ENCODE data around the gene MXI1.
"Not testable (repeated sequence)": the region's sequence is repeated elsewhere in the genome, so short reads cannot be mapped to it uniquely, and the experiment has no call there.

MXI1 gene

GRCh38 chr10:110247833-110248232 is 40.4 kb downstream of the MXI1 start:
- 93% methylated on average over 3 of the region's 5 CpGs for WGBS
- peaks cover 20% of the 10 kb centered on the region for H3K4me1 ChIP-seq (ENCODE audit: insufficient read depth, low read length)
- H3K9me3 ChIP-seq (ENCODE audit: insufficient read depth, low read depth, low read length); H3K36me3 ChIP-seq (ENCODE audit: insufficient read depth, low read length); H3K4me3 ChIP-seq (ENCODE audit: low read length); H3K9ac ChIP-seq (ENCODE audit: low read depth, low read length); H3K27ac ChIP-seq (ENCODE audit: low read depth, low read length); H3K27me3 ChIP-seq (ENCODE audit: insufficient read depth, low read length): not testable (repeated sequence)

- peaks cover 11% of the 10 kb centered on the region for H3K4me1 ChIP-seq (ENCODE audit: insufficient read depth, low read length)
- not testable (repeated sequence) for H3K27me3 ChIP-seq (ENCODE audit: insufficient read depth, low read length); H3K9ac ChIP-seq (ENCODE audit: low read depth, low read length); H3K4me3 ChIP-seq (ENCODE audit: low read length); H3K9me3 ChIP-seq (ENCODE audit: insufficient read depth, low read depth, low read length); H3K36me3 ChIP-seq (ENCODE audit: insufficient read depth, low read length); H3K27ac ChIP-seq (ENCODE audit: low read depth, low read length)
- WGBS = 100% methylated on average over 1 of the region's 1 CpG
Measured at GRCh38 chr10:110249489-110249888, 42.1 kb downstream of the MXI1 start.

- not testable (repeated sequence) for H3K36me3 ChIP-seq (ENCODE audit: insufficient read depth, low read length); H3K4me3 ChIP-seq (ENCODE audit: low read length); H3K27me3 ChIP-seq (ENCODE audit: insufficient read depth, low read length); H3K9me3 ChIP-seq (ENCODE audit: insufficient read depth, low read depth, low read length); H3K27ac ChIP-seq (ENCODE audit: low read depth, low read length); H3K4me1 ChIP-seq (ENCODE audit: insufficient read depth, low read length); H3K9ac ChIP-seq (ENCODE audit: low read depth, low read length)
- 89% methylated on average over 1 of the region's 1 CpG for WGBS
Measured at GRCh38 chr10:110251392-110251791, 44.0 kb downstream of the MXI1 start.

DNA sequence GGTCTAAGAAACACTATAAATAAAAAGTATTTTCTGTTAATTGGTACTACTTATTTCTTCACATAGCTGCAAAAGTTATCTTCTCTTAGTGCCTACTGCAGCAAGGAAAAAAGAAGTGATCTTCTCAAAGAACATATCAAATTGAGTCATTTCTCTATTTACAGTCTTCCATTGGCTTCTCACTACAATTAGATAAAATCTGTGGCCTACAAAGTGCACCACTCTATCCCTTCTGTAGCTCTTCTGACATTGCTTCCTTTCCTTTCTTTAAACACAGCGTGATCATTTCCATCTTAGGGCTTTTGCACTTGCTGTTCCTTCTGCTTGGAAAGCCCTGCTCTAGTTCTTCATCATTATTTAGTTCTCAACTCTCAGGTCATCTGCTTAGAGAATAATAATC is 44.7 kb downstream of the MXI1 start:
- H3K9ac ChIP-seq (ENCODE audit: low read depth, low read length) = no peak overlapping the region
- no peak overlapping the region for H3K27ac ChIP-seq (ENCODE audit: low read depth, low read length)
- no peaks in the 10 kb centered on the region for H3K4me1 ChIP-seq (ENCODE audit: insufficient read depth, low read length)
- H3K4me3 ChIP-seq (ENCODE audit: low read length) = no peak overlapping the region
- no peaks in the 10 kb centered on the region for H3K9me3 ChIP-seq (ENCODE audit: insufficient read depth, low read depth, low read length)
- H3K27me3 ChIP-seq (ENCODE audit: insufficient read depth, low read length) = no peaks in the 10 kb centered on the region
- H3K36me3 ChIP-seq (ENCODE audit: insufficient read depth, low read length) = no peaks in the 10 kb centered on the region
- WGBS = 86% methylated on average over 1 of the region's 1 CpG

DNA sequence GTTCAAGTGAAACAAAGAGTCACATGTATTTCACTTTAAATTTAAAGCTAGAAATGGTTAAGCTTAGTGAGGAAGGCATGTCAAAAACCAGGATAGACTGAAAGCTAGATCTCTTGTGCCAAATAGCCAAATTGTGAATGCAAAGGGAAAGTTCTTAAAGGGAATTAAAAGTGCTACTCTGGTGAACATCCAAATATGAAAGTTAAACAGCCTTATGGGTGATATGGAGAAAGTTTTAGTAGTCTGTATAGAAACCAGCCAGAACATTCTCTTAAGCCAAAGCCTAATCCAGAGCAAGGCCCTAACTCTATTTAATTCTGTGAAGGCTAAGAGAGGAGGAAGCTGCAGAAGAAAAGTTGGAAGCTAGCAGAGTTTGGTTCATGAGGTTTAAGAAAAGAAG is 47.1 kb downstream of the MXI1 start:
- Histone ChIP-seq H3K4me3 (ENCODE audit: low read length) (no peak overlapping the region), H3K4me1 (ENCODE audit: insufficient read depth, low read length) (no peaks in the 10 kb centered on the region), H3K9ac (ENCODE audit: low read depth, low read length) (no peak overlapping the region), H3K27ac (ENCODE audit: low read depth, low read length) (no peak overlapping the region), H3K9me3 (ENCODE audit: insufficient read depth, low read depth, low read length) (no peaks in the 10 kb centered on the region), H3K36me3 (ENCODE audit: insufficient read depth, low read length) (no peaks in the 10 kb centered on the region), H3K27me3 (ENCODE audit: insufficient read depth, low read length) (no peaks in the 10 kb centered on the region)

- Histone ChIP-seq H3K27ac (ENCODE audit: low read depth, low read length) (no peak overlapping the region), H3K9ac (ENCODE audit: low read depth, low read length) (no peak overlapping the region), H3K36me3 (ENCODE audit: insufficient read depth, low read length) (no peaks in the 10 kb centered on the region), H3K9me3 (ENCODE audit: insufficient read depth, low read depth, low read length) (no peaks in the 10 kb centered on the region), H3K27me3 (ENCODE audit: insufficient read depth, low read length) (no peaks in the 10 kb centered on the region), H3K4me1 (ENCODE audit: insufficient read depth, low read length) (no peaks in the 10 kb centered on the region), H3K4me3 (ENCODE audit: low read length) (no peak overlapping the region)
- WGBS = 82% methylated on average over 1 of the region's 1 CpG
Measured at GRCh38 chr10:110258542-110258941, 51.1 kb downstream of the MXI1 start.

- Histone ChIP-seq H3K27ac (ENCODE audit: low read depth, low read length) (no peak overlapping the region), H3K9ac (ENCODE audit: low read depth, low read length) (no peak overlapping the region), H3K9me3 (ENCODE audit: insufficient read depth, low read depth, low read length) (no peaks in the 10 kb centered on the region), H3K4me3 (ENCODE audit: low read length) (no peak overlapping the region), H3K27me3 (ENCODE audit: insufficient read depth, low read length) (no peaks in the 10 kb centered on the region), H3K36me3 (ENCODE audit: insufficient read depth, low read length) (no peaks in the 10 kb centered on the region), H3K4me1 (ENCODE audit: insufficient read depth, low read length) (no peaks in the 10 kb centered on the region)
Measured at GRCh38 chr10:110259317-110259716, 51.9 kb downstream of the MXI1 start.

- no peaks in the 10 kb centered on the region for H3K4me1 ChIP-seq (ENCODE audit: insufficient read depth, low read length)
- 100% methylated on average over 1 of the region's 1 CpG for WGBS
- no peaks in the 10 kb centered on the region for H3K9me3 ChIP-seq (ENCODE audit: insufficient read depth, low read depth, low read length)
Measured at GRCh38 chr10:110260746-110261477, 53.5 kb downstream of the MXI1 start.

DNA sequence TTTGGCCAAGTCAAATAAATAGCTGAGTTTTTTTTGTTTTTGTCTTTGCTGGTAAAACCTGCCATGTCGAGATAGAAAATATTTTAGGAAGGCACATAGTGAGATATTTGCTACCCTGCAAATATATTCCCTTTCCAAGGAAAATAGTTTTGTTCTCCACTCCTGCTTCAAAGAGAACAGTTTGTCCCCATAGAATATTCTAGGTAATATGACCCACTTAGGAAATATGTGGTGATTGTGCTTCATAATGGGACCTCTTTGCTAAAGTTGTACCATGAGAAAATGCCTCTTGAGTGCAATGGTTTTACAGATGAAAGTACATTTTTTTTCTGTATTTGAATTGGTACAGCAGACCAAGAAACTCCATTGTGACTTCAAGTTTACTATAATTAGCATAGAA is 55.8 kb downstream of the MXI1 start:
- H3K27me3 ChIP-seq (ENCODE audit: insufficient read depth, low read length) = no peaks in the 10 kb centered on the region
- H3K9ac ChIP-seq (ENCODE audit: low read depth, low read length) = no peak overlapping the region
- no peaks in the 10 kb centered on the region for H3K4me1 ChIP-seq (ENCODE audit: insufficient read depth, low read length)
- no peak overlapping the region for H3K4me3 ChIP-seq (ENCODE audit: low read length)
- H3K27ac ChIP-seq (ENCODE audit: low read depth, low read length) = no peak overlapping the region
- no peaks in the 10 kb centered on the region for H3K9me3 ChIP-seq (ENCODE audit: insufficient read depth, low read depth, low read length)
- 82% methylated on average over 1 of the region's 1 CpG for WGBS
- no peaks in the 10 kb centered on the region for H3K36me3 ChIP-seq (ENCODE audit: insufficient read depth, low read length)

More at GRCh38 chr10:110260746-110261477, 53.5 kb downstream of the MXI1 start:
- no peak overlapping the region for H3K9ac ChIP-seq (ENCODE audit: low read depth, low read length)
- H3K36me3 ChIP-seq (ENCODE audit: insufficient read depth, low read length) = no peaks in the 10 kb centered on the region
- H3K27ac ChIP-seq (ENCODE audit: low read depth, low read length) = no peak overlapping the region
- H3K4me3 ChIP-seq (ENCODE audit: low read length) = no peak overlapping the region
- no peaks in the 10 kb centered on the region for H3K27me3 ChIP-seq (ENCODE audit: insufficient read depth, low read length)

DNA sequence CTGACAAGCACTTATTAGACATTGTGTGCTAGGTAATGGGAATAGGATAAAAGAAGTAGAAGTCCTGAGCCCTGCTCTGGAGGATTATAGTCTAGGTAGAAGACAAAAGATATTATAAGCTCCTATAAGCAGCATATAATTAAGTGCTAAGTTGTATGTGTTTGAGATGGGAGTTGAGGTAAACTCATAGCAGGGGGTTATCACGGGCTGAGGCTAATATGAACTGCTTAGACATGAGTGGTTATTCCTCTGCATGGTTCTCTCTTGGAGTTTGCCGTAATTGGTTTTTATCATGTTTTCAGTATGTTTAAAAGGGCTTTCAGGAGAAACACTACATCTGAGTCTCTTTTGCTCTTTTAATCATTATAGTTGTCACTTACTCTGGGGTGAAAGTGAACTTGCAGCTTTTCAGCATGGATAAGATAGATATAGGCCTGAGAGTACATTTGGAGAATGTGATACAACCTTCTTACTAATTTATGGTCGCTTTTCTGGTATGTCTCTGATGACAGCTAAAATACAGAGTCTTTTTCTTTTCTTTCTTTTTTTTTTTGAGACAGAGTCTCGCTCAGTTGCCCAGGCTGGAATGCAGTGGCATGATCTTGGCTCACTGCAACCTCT is 58.3 kb downstream of the MXI1 start:
- Histone ChIP-seq H3K9me3 (ENCODE audit: insufficient read depth, low read depth, low read length) (no peaks in the 10 kb centered on the region), H3K4me3 (ENCODE audit: low read length) (no peak overlapping the region), H3K4me1 (ENCODE audit: insufficient read depth, low read length) (no peaks in the 10 kb centered on the region), H3K9ac (ENCODE audit: low read depth, low read length) (no peak overlapping the region), H3K36me3 (ENCODE audit: insufficient read depth, low read length) (no peaks in the 10 kb centered on the region), H3K27ac (ENCODE audit: low read depth, low read length) (no peak overlapping the region), H3K27me3 (ENCODE audit: insufficient read depth, low read length) (no peaks in the 10 kb centered on the region)
- WGBS = 92% methylated on average over 4 of the region's 4 CpGs

- Histone ChIP-seq H3K27me3 (ENCODE audit: insufficient read depth, low read length) (no peaks in the 10 kb centered on the region), H3K27ac (ENCODE audit: low read depth, low read length) (no peak overlapping the region), H3K4me3 (ENCODE audit: low read length) (no peak overlapping the region), H3K4me1 (ENCODE audit: insufficient read depth, low read length) (no peaks in the 10 kb centered on the region), H3K9ac (ENCODE audit: low read depth, low read length) (no peak overlapping the region), H3K9me3 (ENCODE audit: insufficient read depth, low read depth, low read length) (no peaks in the 10 kb centered on the region), H3K36me3 (ENCODE audit: insufficient read depth, low read length) (no peaks in the 10 kb centered on the region)
- WGBS = 100% methylated on average over 1 of the region's 1 CpG
Measured at GRCh38 chr10:110267276-110267675, 59.9 kb downstream of the MXI1 start.

DNA sequence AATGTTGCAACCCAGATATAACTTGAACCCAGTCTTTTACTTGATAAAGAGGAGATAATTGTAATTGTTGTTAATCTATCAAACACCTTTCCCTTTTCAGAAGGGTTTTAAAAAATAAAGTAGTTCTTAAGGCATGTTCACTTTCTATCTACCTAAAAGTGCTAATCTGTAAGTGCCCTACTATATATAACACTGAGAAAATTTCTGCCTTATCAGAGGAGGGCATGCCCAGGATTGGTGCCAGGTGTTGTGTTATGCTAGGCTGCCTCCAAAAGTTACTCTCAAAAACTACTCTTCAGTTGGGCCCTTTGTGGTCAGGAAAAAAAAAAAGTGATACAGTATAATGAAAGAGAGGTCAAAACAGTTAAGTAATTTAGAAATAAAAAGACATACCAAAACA is 61.0 kb downstream of the MXI1 start:
- no peak overlapping the region for H3K4me3 ChIP-seq (ENCODE audit: low read length)
- no peaks in the 10 kb centered on the region for H3K4me1 ChIP-seq (ENCODE audit: insufficient read depth, low read length)
- H3K9me3 ChIP-seq (ENCODE audit: insufficient read depth, low read depth, low read length) = no peaks in the 10 kb centered on the region
- H3K27ac ChIP-seq (ENCODE audit: low read depth, low read length) = no peak overlapping the region
- H3K9ac ChIP-seq (ENCODE audit: low read depth, low read length) = no peak overlapping the region
- no peaks in the 10 kb centered on the region for H3K36me3 ChIP-seq (ENCODE audit: insufficient read depth, low read length)
- H3K27me3 ChIP-seq (ENCODE audit: insufficient read depth, low read length) = no peaks in the 10 kb centered on the region

Data from HUES64 (cell line).